ENCODE data around the gene ARHGEF28.

The ARHGEF28 gene

GRCh38 chr5:73638344-73639095 is 12.5 kb downstream of the ARHGEF28 start:
- no peak for TF ChIP-seq CTCF (IDR thresholded peaks at IDR 0.05; ENCODE audit: insufficient read depth, low read length, poor library complexity, severe bottlenecking)
- Histone ChIP-seq H3K4me3 (replicated peaks; ENCODE audit: low read depth, low read length) (no peak overlapping the region), H3K36me3 (ENCODE audit: control insufficient read depth, insufficient read depth, low read length) (no peaks in the 10 kb centered on the region), H3K27me3 (replicated peaks; ENCODE audit: control insufficient read depth, insufficient read depth, low read length) (no peaks in the 10 kb centered on the region)
- DNase-seq (ENCODE audit: extremely low read depth, insufficient read length): no peak

GRCh38 chr5:73640861-73641320 is 14.9 kb downstream of the ARHGEF28 start:
- DNase-seq (ENCODE audit: extremely low read depth, insufficient read length): no peak
- H3K4me3 ChIP-seq (replicated peaks; ENCODE audit: low read depth, low read length): no peak overlapping the region
- TF ChIP-seq CTCF (IDR thresholded peaks at IDR 0.05; ENCODE audit: insufficient read depth, low read length, poor library complexity, severe bottlenecking): no peak
- no peaks in the 10 kb centered on the region for H3K36me3 ChIP-seq (ENCODE audit: control insufficient read depth, insufficient read depth, low read length)
- no peaks in the 10 kb centered on the region for H3K27me3 ChIP-seq (replicated peaks; ENCODE audit: control insufficient read depth, insufficient read depth, low read length)

- H3K36me3 ChIP-seq (ENCODE audit: control insufficient read depth, insufficient read depth, low read length): no peaks in the 10 kb centered on the region
- no peak overlapping the region for H3K4me3 ChIP-seq (replicated peaks; ENCODE audit: low read depth, low read length)
- no peaks in the 10 kb centered on the region for H3K27me3 ChIP-seq (replicated peaks; ENCODE audit: control insufficient read depth, insufficient read depth, low read length)
- TF ChIP-seq CTCF (IDR thresholded peaks at IDR 0.05; ENCODE audit: insufficient read depth, low read length, poor library complexity, severe bottlenecking): no peak
- DNase-seq (ENCODE audit: extremely low read depth, insufficient read length): no peak
Measured at GRCh38 chr5:73641811-73642210, 15.8 kb downstream of the ARHGEF28 start.

- DNase-seq (ENCODE audit: extremely low read depth, insufficient read length): no peak
- no peak overlapping the region for H3K4me3 ChIP-seq (replicated peaks; ENCODE audit: low read depth, low read length)
- TF ChIP-seq CTCF (IDR thresholded peaks at IDR 0.05; ENCODE audit: insufficient read depth, low read length, poor library complexity, severe bottlenecking): no peak
- no peaks in the 10 kb centered on the region for H3K27me3 ChIP-seq (replicated peaks; ENCODE audit: control insufficient read depth, insufficient read depth, low read length)
- H3K36me3 ChIP-seq (ENCODE audit: control insufficient read depth, insufficient read depth, low read length): no peaks in the 10 kb centered on the region
Measured at GRCh38 chr5:73642344-73642743, 16.3 kb downstream of the ARHGEF28 start.

- Histone ChIP-seq H3K4me3 (replicated peaks; ENCODE audit: low read depth, low read length) (no peak overlapping the region), H3K27me3 (replicated peaks; ENCODE audit: control insufficient read depth, insufficient read depth, low read length) (no peaks in the 10 kb centered on the region), H3K36me3 (ENCODE audit: control insufficient read depth, insufficient read depth, low read length) (no peaks in the 10 kb centered on the region)
- no peak for TF ChIP-seq CTCF (IDR thresholded peaks at IDR 0.05; ENCODE audit: insufficient read depth, low read length, poor library complexity, severe bottlenecking)
- no peak for DNase-seq (ENCODE audit: extremely low read depth, insufficient read length)
Measured at GRCh38 chr5:73644385-73644963, 18.5 kb downstream of the ARHGEF28 start.

All from GM06990 (cell line).